CD14-positive monocyte (primary cell): Measurements from ENCODE around the gene EPHB2. TPM values are rescaled to one million over a fixed set of nuclear protein-coding genes. Genes with fewer than 3 reads are reported as not detected.
"Not testable (repeated sequence)": the region's sequence is repeated elsewhere in the genome, so short reads cannot be mapped to it uniquely, and the experiment has no call there.

Experiments used
- DNase-seq, 3 donors: peaks; one replicate each; pipeline ENCODE4 v3.0.0-alpha.2; 2011 to 2022
- H2AFZ ChIP-seq: 2 replicates; pipeline ENCODE4 v1.6.0; 2012; ENCODE audit warnings: mild to moderate bottlenecking, low read depth, low read length, inconsistent platforms; ENCODE audit not compliant: insufficient read depth, poor library complexity, severe bottlenecking
- H3K27ac ChIP-seq, 2 donors: 1 replicate in 1 of 2; 2 replicates in 1 of 2; pipeline ENCODE4 v1.5.1; 2012 to 2013; ENCODE audit warnings: low read length in 2 of 2, control low read depth in 1 of 2, inconsistent platforms in 1 of 2, low read depth in 1 of 2, mild to moderate bottlenecking in 1 of 2
- H3K27me3 ChIP-seq, 2 donors: one replicate each; pipeline versions ENCODE4 v1.6.0 to v1.6.1; 2011 to 2013; ENCODE audit warnings: low read length in 2 of 2; ENCODE audit not compliant: control insufficient read depth in 2 of 2, insufficient read depth in 2 of 2
- H3K36me3 ChIP-seq, 2 donors: replicated peaks in 1 of 2; 1 replicate in 1 of 2; 2 replicates in 1 of 2; pipeline versions ENCODE4 v1.5.1 to v1.6.1; 2012 to 2013; ENCODE audit warnings: low read length in 2 of 2, control low read depth in 1 of 2, inconsistent platforms in 1 of 2, mild to moderate bottlenecking in 1 of 2; ENCODE audit not compliant: insufficient read depth in 2 of 2, control insufficient read depth in 1 of 2
- H3K4me1 ChIP-seq, 2 donors: 1 replicate in 1 of 2; 2 replicates in 1 of 2; pipeline versions ENCODE4 v1.5.1 to v1.6.1; 2012 to 2013; ENCODE audit warnings: low read length in 2 of 2, control low read depth in 1 of 2, inconsistent platforms in 1 of 2, mild to moderate bottlenecking in 1 of 2, moderate library complexity in 1 of 2; ENCODE audit not compliant: insufficient read depth in 2 of 2, control insufficient read depth in 1 of 2
- H3K4me2 ChIP-seq: replicated peaks from 2 replicates; pipeline ENCODE3; 2012; ENCODE audit warnings: low read length, moderate library complexity, mild to moderate bottlenecking; ENCODE audit not compliant: poor library complexity, severe bottlenecking; ENCODE audit errors: extremely low read depth
- H3K4me3 ChIP-seq, 3 experiments: fragments of 200-600 bp in 1 of 3; sonication (generic) in 1 of 3; replicated peaks in 1 of 3; 1 replicate in 2 of 3; 2 replicates in 1 of 3; pipeline ENCODE4 v1.5.1; 2011 to 2013; ENCODE audit warnings: low read length in 3 of 3, mild to moderate bottlenecking in 3 of 3, control low read depth in 2 of 3, low read depth in 2 of 3, inconsistent platforms in 1 of 3, moderate library complexity in 1 of 3
- H3K79me2 ChIP-seq: 2 replicates; pipeline ENCODE4 v1.6.0; 2012; ENCODE audit warnings: mild to moderate bottlenecking, control low read depth, inconsistent platforms, low read length, moderate library complexity; ENCODE audit not compliant: insufficient read depth
- H3K9ac ChIP-seq: 2 replicates; pipeline ENCODE4 v1.6.0; 2017; ENCODE audit warnings: low read length, mild to moderate bottlenecking; ENCODE audit not compliant: insufficient read depth, poor library complexity, severe bottlenecking
- H3K9me3 ChIP-seq, 2 donors: replicated peaks in 1 of 2; 1 replicate in 1 of 2; 2 replicates in 1 of 2; pipeline versions ENCODE4 v1.5.1 to v1.6.1; 2012 to 2013; ENCODE audit warnings: low read length in 2 of 2, control low read depth in 1 of 2; ENCODE audit not compliant: control insufficient read depth in 1 of 2, insufficient read depth in 1 of 2
- H4K20me1 ChIP-seq: 2 replicates; pipeline ENCODE4 v1.6.0; 2012; ENCODE audit warnings: mild to moderate bottlenecking, low read length, control low read depth, moderate library complexity; ENCODE audit not compliant: insufficient read depth
- H3K27ac Mint-ChIP-seq, 7 donors: one replicate each; pipeline ENCODE4 v1.8.0; 2020; ENCODE audit warnings: mild to moderate bottlenecking in 7 of 7, mixed read lengths in 7 of 7, moderate library complexity in 6 of 7, inconsistent platforms in 2 of 7
- H3K27me3 Mint-ChIP-seq, 3 donors: one replicate each; pipeline ENCODE4 v1.8.0; 2021 to 2022; ENCODE audit warnings: low read depth in 3 of 3, mild to moderate bottlenecking in 3 of 3, mixed read lengths in 3 of 3, moderate library complexity in 3 of 3, inconsistent platforms in 1 of 3
- H3K36me3 Mint-ChIP-seq, 2 donors: one replicate each; pipeline ENCODE4 v1.8.0; 2020; ENCODE audit warnings: mixed read lengths in 2 of 2, inconsistent platforms in 1 of 2, mild to moderate bottlenecking in 1 of 2
- H3K4me1 Mint-ChIP-seq: one replicate; pipeline ENCODE4 v1.8.0; 2020; ENCODE audit warnings: mild to moderate bottlenecking, mixed read lengths
- H3K4me3 Mint-ChIP-seq, 2 donors: one replicate each; pipeline ENCODE4 v1.8.0; 2020; ENCODE audit warnings: mild to moderate bottlenecking in 2 of 2, mixed read lengths in 2 of 2, moderate library complexity in 1 of 2
- H3K9me3 Mint-ChIP-seq, 7 donors: one replicate each; pipeline ENCODE4 v1.8.0; 2020 to 2022; ENCODE audit warnings: mixed read lengths in 7 of 7, mild to moderate bottlenecking in 6 of 7, moderate library complexity in 6 of 7, inconsistent platforms in 2 of 7
- CTCF ChIP-seq: fragments of 200-600 bp; IDR thresholded peaks from one replicate; pipeline ENCODE4 v1.8.0; 2022; ENCODE audit warnings: antibody characterized with exemption, mild to moderate bottlenecking
- WGBS: methylation state at CpG from one replicate; pipeline ENCODE4 v1.1.5; 2013; ENCODE audit warnings: missing lambda C conversion rate; ENCODE audit not compliant: insufficient coverage; 5-methylcytosine and 5-hydroxymethylcytosine counted together
- intact Hi-C, 2 donors: fragments of 100-400 bp; cut with micrococcal nuclease; formaldehyde crosslinking; loops; one replicate each; pipeline versions ENCODE4 v1.15.0 to v1.15.1; 2023
- polyA plus RNA-seq, 3 donors: library from polyadenylated mRNA; depleted of rRNA in 1 of 3; unstranded in 2 of 3; stranded (reverse) in 1 of 3; fragments of 300-500 nt in 2 of 3; fragments of >200 nt in 1 of 3; fragmentation: Illumina TruSeq in 2 of 3; gene quantifications; 1 replicate in 2 of 3; 2 replicates in 1 of 3; pipeline ENCODE4 v1.2.3, GENCODE V29; 2012 to 2021

EPHB2 gene
- polyA plus RNA-seq, 3 donors, result 2.9 to 5.6 (median 3.4) TPM

- H3K9ac ChIP-seq, result no peak overlapping the region
- no peaks in the 10 kb centered on the region for H3K9me3 ChIP-seq
Measured at GRCh38 chr1:22841860-22842281, 131.2 kb downstream of the EPHB2 start.

GRCh38 chr1:22843441-22844183, 133.0 kb downstream of the EPHB2 start:
- peaks cover 7 to 14% of the 10 kb centered on the region in 2 donors for H3K4me1 ChIP-seq
- H2AFZ ChIP-seq, H3K27me3 ChIP-seq, H3K4me3 Mint-ChIP-seq, H3K36me3 Mint-ChIP-seq, H3K9ac ChIP-seq, H3K36me3 ChIP-seq, H3K27ac Mint-ChIP-seq, intact Hi-C loops, H3K4me3 ChIP-seq, H3K9me3 ChIP-seq, H3K79me2 ChIP-seq, H3K27ac ChIP-seq, H4K20me1 ChIP-seq, H3K27me3 Mint-ChIP-seq, H3K9me3 Mint-ChIP-seq, H3K4me2 ChIP-seq, DNase-seq: not testable (repeated sequence)
- 82% methylated on average over 5 of the region's 11 CpGs for WGBS
- H3K4me1 Mint-ChIP-seq, result peaks cover 14% of the 10 kb centered on the region

More at GRCh38 chr1:22841860-22842281, 131.2 kb downstream of the EPHB2 start:
- Histone ChIP-seq H3K27me3 (no peaks in the 10 kb centered on the region), H3K79me2 (no peaks in the 10 kb centered on the region), H3K36me3 (no peaks in the 10 kb centered on the region), H3K27ac (no peak overlapping the region), H3K4me2 (no peak overlapping the region), H2AFZ (no peak overlapping the region), H3K4me3 (no peak overlapping the region), H3K4me1 (peaks cover 6 to 10% of the 10 kb centered on the region in 2 donors), H4K20me1 (no peaks in the 10 kb centered on the region)
- Mint-ChIP-seq H3K27ac (no peak overlapping the region), H3K9me3 (peaks cover 0 to 2% (median 0%) of the 10 kb centered on the region in 7 donors), H3K4me3 (no peak overlapping the region), H3K27me3 (peaks cover 4 to 6% (median 6%) of the 10 kb centered on the region in 3 donors), H3K4me1 (peaks cover 12% of the 10 kb centered on the region), H3K36me3 (no peaks in the 10 kb centered on the region)
- no peak for TF ChIP-seq CTCF
- WGBS, result 95% methylated on average over 8 of the region's 8 CpGs
- no peak for DNase-seq
- intact Hi-C loops, result no loop called here
